Mesendoderm (in vitro differentiated cells): ENCODE data around the gene APBA2.

Experiments used
- DNase-seq: peaks from one replicate; pipeline ENCODE4 v3.0.0; 2013
- H2AK5ac ChIP-seq: 2 replicates; pipeline ENCODE4 v1.6.1; 2013; ENCODE audit warnings: low read length, inconsistent platforms
- H2BK120ac ChIP-seq: 2 replicates; pipeline ENCODE4 v1.6.1; 2013; ENCODE audit warnings: low read depth, mild to moderate bottlenecking, low read length, moderate library complexity, mixed read lengths
- H2BK15ac ChIP-seq: replicated peaks from 2 replicates; pipeline ENCODE4 v1.6.1; 2013; ENCODE audit warnings: low read depth, mild to moderate bottlenecking, moderate library complexity
- H2BK5ac ChIP-seq: 2 replicates; pipeline ENCODE4 v1.6.1; 2013; ENCODE audit warnings: low read length, inconsistent platforms
- H3K18ac ChIP-seq: 2 replicates; pipeline ENCODE4 v1.6.1; 2013; ENCODE audit warnings: mild to moderate bottlenecking, low read length, mixed read lengths
- H3K23ac ChIP-seq: one replicate; pipeline ENCODE4 v1.6.1; 2013; ENCODE audit warnings: low read length
- H3K27ac ChIP-seq: 2 replicates; pipeline ENCODE4 v1.5.1; 2013; ENCODE audit warnings: low read depth, mild to moderate bottlenecking, inconsistent platforms, low read length, moderate library complexity
- H3K27me3 ChIP-seq: 2 replicates; pipeline ENCODE4 v1.6.1; 2013; ENCODE audit warnings: low read length, control low read depth, mild to moderate bottlenecking, inconsistent platforms; ENCODE audit not compliant: insufficient read depth, poor library complexity
- H3K36me3 ChIP-seq: 2 replicates; pipeline ENCODE4 v1.6.1; 2013; ENCODE audit warnings: low read length, inconsistent platforms; ENCODE audit not compliant: control insufficient read depth, insufficient read depth
- H3K4ac ChIP-seq: one replicate; pipeline ENCODE4 v1.6.1; 2013; ENCODE audit warnings: low read depth, mild to moderate bottlenecking, low read length, moderate library complexity
- H3K4me1 ChIP-seq: 2 replicates; pipeline ENCODE4 v1.6.1; 2013; ENCODE audit warnings: low read depth, low read length, inconsistent platforms; ENCODE audit not compliant: control insufficient read depth
- H3K4me2 ChIP-seq: 2 replicates; pipeline ENCODE4 v1.6.1; 2013; ENCODE audit warnings: low read length
- H3K4me3 ChIP-seq: 2 replicates; pipeline ENCODE4 v1.5.1; 2013; ENCODE audit warnings: mild to moderate bottlenecking, low read length
- H3K56ac ChIP-seq: one replicate; pipeline ENCODE4 v1.6.1; 2013; ENCODE audit warnings: low read length
- H3K79me1 ChIP-seq: 2 replicates; pipeline ENCODE4 v1.6.1; 2013; ENCODE audit warnings: low read length, inconsistent platforms
- H3K79me2 ChIP-seq: 2 replicates; pipeline ENCODE4 v1.6.1; 2013; ENCODE audit warnings: mild to moderate bottlenecking, low read length; ENCODE audit not compliant: control insufficient read depth, insufficient read depth
- H3K9ac ChIP-seq: 2 replicates; pipeline ENCODE4 v1.6.1; 2013; ENCODE audit warnings: low read length, inconsistent platforms
- H4K5ac ChIP-seq: one replicate; pipeline ENCODE4 v1.6.1; 2013; ENCODE audit warnings: low read length
- H4K8ac ChIP-seq: one replicate; pipeline ENCODE4 v1.6.1; 2013; ENCODE audit warnings: low read depth, mild to moderate bottlenecking, control low read depth, low read length, moderate library complexity
- WGBS: extraction: QIAGEN DNeasy Blood & Tissue Kit; methylation state at CpG from one replicate; pipeline ENCODE4 v1.1.7; 2013; ENCODE audit warnings: low lambda C conversion rate, missing lambda C conversion rate; ENCODE audit not compliant: insufficient coverage; ENCODE audit errors: extremely low coverage; 5-methylcytosine and 5-hydroxymethylcytosine counted together

The APBA2 gene

GRCh38 chr15:29110733-29111132 is 225.0 kb downstream of the APBA2 start:
- Histone ChIP-seq H3K4me2 (no peak overlapping the region), H4K8ac (no peak overlapping the region), H3K23ac (no peak overlapping the region), H3K79me2 (no peaks in the 10 kb centered on the region), H2BK15ac (no peak overlapping the region), H3K18ac (no peak overlapping the region), H3K27me3 (no peaks in the 10 kb centered on the region), H3K4me3 (no peak overlapping the region), H3K56ac (no peak overlapping the region), H2BK120ac (no peak overlapping the region), H3K4ac (no peak overlapping the region), H3K27ac (no peak overlapping the region), H3K9ac (no peak overlapping the region), H2AK5ac (no peak overlapping the region), H2BK5ac (no peak overlapping the region), H3K36me3 (no peaks in the 10 kb centered on the region), H3K4me1 (no peaks in the 10 kb centered on the region), H3K79me1 (no peaks in the 10 kb centered on the region), H4K5ac (no peak overlapping the region)
- no peak for DNase-seq
- no CpG with 5 or more reads among the region's 9 CpGs for WGBS

DNA sequence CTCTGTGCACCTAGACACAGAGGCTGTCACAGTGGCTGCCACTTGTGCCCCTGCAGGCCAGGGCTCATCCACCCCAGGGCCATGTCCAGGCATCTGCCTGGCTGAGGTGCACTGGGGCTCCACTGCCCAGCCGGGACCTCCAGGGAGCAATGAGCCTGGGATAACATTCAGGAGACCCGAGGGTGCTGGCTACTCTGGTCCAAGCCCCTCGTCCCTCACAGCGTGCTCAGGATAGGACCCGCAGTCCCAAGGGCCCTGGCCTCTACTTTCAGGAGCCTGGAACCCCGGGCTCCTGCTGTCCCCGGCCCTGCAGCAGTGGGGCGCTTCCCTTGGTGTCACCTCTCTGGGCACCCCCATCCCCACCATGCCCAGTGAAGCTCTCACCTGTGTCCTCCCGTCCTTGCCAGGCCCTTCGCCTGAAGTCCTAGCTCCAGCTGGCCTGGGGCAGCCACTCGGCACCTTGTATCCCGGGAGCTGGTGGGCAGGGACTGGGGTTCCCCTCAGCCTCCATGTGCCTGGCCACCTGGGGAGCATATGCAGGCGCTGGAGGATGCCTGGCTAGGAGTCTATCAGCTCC is 226.0 kb downstream of the APBA2 start:
- Histone ChIP-seq H3K79me1 (no peaks in the 10 kb centered on the region), H3K27ac (no peak overlapping the region), H3K79me2 (no peaks in the 10 kb centered on the region), H3K23ac (no peak overlapping the region), H3K36me3 (no peaks in the 10 kb centered on the region), H3K4me1 (no peaks in the 10 kb centered on the region), H3K27me3 (no peaks in the 10 kb centered on the region), H3K56ac (no peak overlapping the region), H3K4me2 (no peak overlapping the region), H2BK120ac (no peak overlapping the region), H4K8ac (no peak overlapping the region), H3K4ac (no peak overlapping the region), H4K5ac (no peak overlapping the region), H3K4me3 (no peak overlapping the region), H3K18ac (no peak overlapping the region), H2AK5ac (no peak overlapping the region), H2BK15ac (no peak overlapping the region), H3K9ac (no peak overlapping the region), H2BK5ac (no peak overlapping the region)
- no CpG with 5 or more reads among the region's 13 CpGs for WGBS
- no peak for DNase-seq

DNA sequence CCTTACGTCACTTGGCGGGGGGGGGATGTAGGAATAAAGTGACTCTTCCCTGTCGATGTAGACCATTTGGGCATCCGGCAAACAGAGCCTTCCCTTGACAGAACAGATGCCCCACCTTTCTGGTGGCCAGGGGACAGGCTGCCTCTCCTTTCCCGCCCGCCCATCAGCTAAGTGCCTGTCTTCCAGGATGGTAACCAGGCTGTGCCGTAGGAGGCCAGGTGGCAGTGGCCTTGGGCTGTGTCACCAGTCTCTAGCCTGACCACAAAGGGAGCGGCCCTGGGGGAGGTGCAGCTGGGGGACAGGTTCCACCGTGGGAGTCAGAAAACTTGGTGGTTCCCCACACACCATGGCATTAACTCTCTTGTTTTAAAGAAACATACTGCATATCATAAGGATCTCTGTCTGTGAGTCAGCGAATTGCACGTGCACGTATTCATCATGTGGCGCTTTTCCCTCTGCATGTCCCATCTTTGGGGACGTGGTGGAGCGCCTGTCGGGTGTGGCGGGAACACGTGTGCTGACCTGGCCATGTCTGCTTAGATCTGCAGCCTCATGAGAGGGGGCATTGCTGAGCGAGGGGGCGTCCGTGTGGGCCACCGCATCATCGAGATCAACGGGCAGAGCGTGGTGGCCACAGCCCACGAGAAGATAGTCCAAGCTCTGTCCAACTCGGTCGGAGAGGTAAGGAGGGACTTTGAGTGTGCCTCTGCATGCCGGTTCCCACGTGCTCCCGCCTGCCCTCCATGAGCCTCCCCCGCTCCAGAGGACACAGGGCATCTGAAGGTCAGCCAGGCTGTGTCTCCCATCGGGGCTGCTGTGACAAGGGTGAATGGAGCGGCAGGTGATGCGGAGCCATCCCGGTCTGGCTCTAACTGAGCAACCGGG is 227.8 kb downstream of the APBA2 start:
- Histone ChIP-seq H3K27me3 (no peaks in the 10 kb centered on the region), H2BK120ac (no peak overlapping the region), H3K79me2 (no peaks in the 10 kb centered on the region), H3K23ac (no peak overlapping the region), H3K9ac (no peak overlapping the region), H3K4ac (no peak overlapping the region), H2BK15ac (no peak overlapping the region), H3K18ac (no peak overlapping the region), H3K79me1 (no peaks in the 10 kb centered on the region), H3K4me2 (no peak overlapping the region), H4K5ac (no peak overlapping the region), H2AK5ac (no peak overlapping the region), H3K27ac (no peak overlapping the region), H3K56ac (no peak overlapping the region), H3K4me3 (no peak overlapping the region), H4K8ac (no peak overlapping the region), H3K36me3 (no peaks in the 10 kb centered on the region), H2BK5ac (no peak overlapping the region), H3K4me1 (no peaks in the 10 kb centered on the region)
- WGBS = no CpG with 5 or more reads among the region's 37 CpGs
- no peak for DNase-seq

GRCh38 chr15:29114221-29115092 is 228.7 kb downstream of the APBA2 start:
- no peaks in the 10 kb centered on the region for H3K36me3 ChIP-seq
- no peak overlapping the region for H3K27ac ChIP-seq
- H3K79me2 ChIP-seq = no peaks in the 10 kb centered on the region
- no peak overlapping the region for H3K4me2 ChIP-seq
- peak overlapping the region; percentile 77 for H3K56ac ChIP-seq
- peak overlapping the region; percentile 15 for H3K9ac ChIP-seq
- H3K79me1 ChIP-seq = no peaks in the 10 kb centered on the region
- H2BK120ac ChIP-seq = no peak overlapping the region
- H2BK15ac ChIP-seq = no peak overlapping the region
- H4K5ac ChIP-seq = no peak overlapping the region
- no peaks in the 10 kb centered on the region for H3K27me3 ChIP-seq
- H3K4me1 ChIP-seq = no peaks in the 10 kb centered on the region
- H2BK5ac ChIP-seq = no peak overlapping the region
- H3K18ac ChIP-seq = no peak overlapping the region
- no peak overlapping the region for H3K4me3 ChIP-seq
- DNase-seq = no peak
- no peak overlapping the region for H4K8ac ChIP-seq
- no peak overlapping the region for H3K4ac ChIP-seq
- no peak overlapping the region for H2AK5ac ChIP-seq
- no peak overlapping the region for H3K23ac ChIP-seq
- 100% methylated on average over 3 of the region's 18 CpGs for WGBS

DNA sequence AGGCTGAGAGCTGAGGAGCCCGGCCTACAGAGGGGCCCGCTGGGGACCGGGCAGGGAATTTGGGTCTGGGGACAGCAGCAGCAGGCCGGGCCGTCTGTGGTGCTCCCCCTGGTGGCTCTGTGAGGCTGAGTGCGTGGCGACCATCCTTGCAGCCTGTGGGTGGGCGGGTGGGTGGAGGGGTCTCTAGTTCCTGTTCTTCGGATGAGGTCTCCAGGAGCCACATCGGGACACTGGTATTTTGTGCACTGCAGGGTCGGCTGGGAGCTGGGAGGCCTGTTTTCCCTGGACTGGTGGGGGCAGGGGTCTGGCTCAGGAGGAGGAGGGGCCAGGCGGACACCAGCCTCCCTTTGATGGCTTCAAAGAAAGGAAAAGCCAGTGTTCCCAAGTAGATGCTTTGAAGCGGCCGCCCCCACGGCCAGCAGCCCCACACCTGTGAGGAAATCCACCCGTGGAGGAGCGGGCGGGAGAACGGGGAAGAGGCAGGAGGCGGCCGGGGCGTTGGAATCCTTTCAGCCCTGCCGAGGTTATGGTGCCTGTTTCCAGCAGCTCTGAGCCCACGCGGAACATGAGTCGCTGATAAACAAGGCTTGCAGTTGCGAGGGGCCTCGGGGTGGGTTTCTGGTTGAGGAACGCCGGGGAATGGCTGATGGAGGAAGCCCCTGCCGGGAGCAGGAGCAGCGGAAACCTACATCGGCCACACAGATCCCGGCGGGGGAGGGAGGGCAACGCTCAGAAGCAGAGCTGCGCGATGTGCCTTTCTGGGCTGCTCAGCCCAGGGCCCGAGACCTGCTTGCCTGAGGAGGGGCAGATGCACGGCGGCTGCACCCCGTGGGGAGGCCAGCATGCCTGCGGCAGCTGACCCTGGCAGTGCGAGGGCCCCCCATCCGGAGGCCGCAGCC is 229.6 kb downstream of the APBA2 start:
- Histone ChIP-seq H2BK5ac (no peak overlapping the region), H3K4me1 (no peaks in the 10 kb centered on the region), H3K27me3 (no peaks in the 10 kb centered on the region), H3K79me2 (no peaks in the 10 kb centered on the region), H2BK15ac (no peak overlapping the region), H2BK120ac (no peak overlapping the region), H3K27ac (no peak overlapping the region), H2AK5ac (no peak overlapping the region), H4K5ac (no peak overlapping the region), H3K18ac (peak overlapping the region; percentile 51), H3K79me1 (no peaks in the 10 kb centered on the region), H3K4me2 (peak overlapping the region; percentile 58), H3K9ac (peak overlapping the region; percentile 47), H3K56ac (peak overlapping the region; percentile 83), H3K4ac (no peak overlapping the region), H3K23ac (peak overlapping the region; percentile 85), H4K8ac (no peak overlapping the region), H3K36me3 (no peaks in the 10 kb centered on the region), H3K4me3 (peak overlapping the region; percentile 9)
- peak; percentile 56 for DNase-seq
- WGBS = no CpG with 5 or more reads among the region's 46 CpGs
